Inferior parietal cortex (tissue), 1 donor: ENCODE measurements around the gene AOX1.
"Not testable (repeated sequence)": the region's sequence is repeated elsewhere in the genome, so short reads cannot be mapped to it uniquely, and the experiment has no call there.

Source experiments
- DNase-seq: peaks from one replicate; pipeline ENCODE4 v3.0.0-alpha.2; 2016; ENCODE audit errors: extremely low spot score

AOX1 gene

GRCh38 chr2:200627110-200627770 lies 41.4 kb downstream of the AOX1 start:
- no peak for DNase-seq

- DNase-seq = not testable (repeated sequence)
These were observed 42.6 kb downstream of the AOX1 start for GRCh38 chr2:200628461-200628860.

- DNase-seq = no peak
These were observed 45.5 kb downstream of the AOX1 start for GRCh38 chr2:200631287-200631686.

- DNase-seq = no peak
These were observed 48.6 kb downstream of the AOX1 start for GRCh38 chr2:200634231-200634964.

- DNase-seq = no peak
These were observed 49.4 kb downstream of the AOX1 start for GRCh38 chr2:200635251-200635650.

- DNase-seq = no peak
These were observed 52.1 kb downstream of the AOX1 start for GRCh38 chr2:200637901-200638300.

GRCh38 chr2:200640176-200640575 lies 54.4 kb downstream of the AOX1 start:
- no peak for DNase-seq

GRCh38 chr2:200640901-200641300 lies 55.1 kb downstream of the AOX1 start:
- no peak for DNase-seq

- not testable (repeated sequence) for DNase-seq
These were observed 62.9 kb downstream of the AOX1 start for GRCh38 chr2:200648518-200649281.

GRCh38 chr2:200649724-200650123 lies 63.9 kb downstream of the AOX1 start:
- no peak for DNase-seq

GRCh38 chr2:200650195-200650594 lies 64.4 kb downstream of the AOX1 start:
- no peak for DNase-seq

- no peak for DNase-seq
These were observed 66.3 kb downstream of the AOX1 start for GRCh38 chr2:200652158-200652557.

- DNase-seq = no peak
These were observed 67.2 kb downstream of the AOX1 start for GRCh38 chr2:200653021-200653420.

GRCh38 chr2:200654823-200655222 lies 69.0 kb downstream of the AOX1 start:
- no peak for DNase-seq

GRCh38 chr2:200655918-200656580 lies 70.2 kb downstream of the AOX1 start:
- no peak for DNase-seq

GRCh38 chr2:200658278-200658864 lies 72.6 kb downstream of the AOX1 start:
- DNase-seq = no peak

- DNase-seq = no peak
These were observed 73.6 kb downstream of the AOX1 start for GRCh38 chr2:200659410-200659809.

GRCh38 chr2:200661477-200661876 lies 75.7 kb downstream of the AOX1 start:
- DNase-seq = no peak

GRCh38 chr2:200662727-200663126 lies 76.9 kb downstream of the AOX1 start:
- no peak for DNase-seq

GRCh38 chr2:200664770-200665494 lies 79.1 kb downstream of the AOX1 start:
- DNase-seq = no peak
